Peyer's patch (tissue), 4 donors: ENCODE results near the gene USP6NL. TPM values are rescaled to one million over a fixed set of nuclear protein-coding genes. Genes with fewer than 3 reads are reported as not detected.
"Not testable (repeated sequence)": the region's sequence is repeated elsewhere in the genome, so short reads cannot be mapped to it uniquely, and the experiment has no call there.

ENCODE experiments used
- DNase-seq, 3 donors: peaks; one replicate each; pipeline ENCODE4 v3.0.0-alpha.2; 2017 to 2019
- H3K27ac ChIP-seq, 4 donors: fragments of 200-600 bp; sonication (generic); one replicate each; pipeline ENCODE4 v1.5.1; 2016 to 2019
- H3K27me3 ChIP-seq, 2 donors: fragments of 200-600 bp; sonication (generic); one replicate each; pipeline ENCODE4 v1.5.1; 2019
- H3K36me3 ChIP-seq, 3 donors: fragments of 200-600 bp; sonication (generic); one replicate each; pipeline ENCODE4 v1.5.1; 2016 to 2019
- H3K4me1 ChIP-seq, 4 donors: fragments of 200-600 bp; sonication (generic); one replicate each; pipeline ENCODE4 v1.5.1; 2016 to 2019
- H3K4me3 ChIP-seq, 4 donors: fragments of 200-600 bp; sonication (generic); 1 replicate in 3 of 4; 2 replicates in 1 of 4; pipeline ENCODE4 v1.5.1; 2016 to 2019; ENCODE audit warnings: mild to moderate bottlenecking in 1 of 4
- H3K9me3 ChIP-seq, 4 donors: fragments of 200-600 bp; sonication (generic); one replicate each; pipeline ENCODE4 v1.5.1; 2016 to 2019; ENCODE audit warnings: mild to moderate bottlenecking in 1 of 4
- POLR2A ChIP-seq, 2 donors: fragments of 450-650 bp; IDR thresholded peaks; one replicate each; pipeline ENCODE4 v1.5.1; 2017; ENCODE audit warnings: antibody characterized with exemption in 2 of 2, mild to moderate bottlenecking in 2 of 2, moderate library complexity in 2 of 2
- total RNA-seq, 4 donors: library from RNA; depleted of rRNA; stranded (reverse); fragments of >200 nt; gene quantifications; one replicate each; pipeline ENCODE4 v1.1.0, GENCODE V29; 2016
- TF ChIP-seq, protein P1 (sequence below), 6 experiments: fragments of 450-650 bp in 4 of 6; fragments of 200-600 bp in 2 of 6; sonication (generic) in 1 of 6; IDR thresholded peaks; one replicate each; pipeline ENCODE4 v1.5.1; 2017 to 2019; ENCODE audit warnings: antibody characterized with exemption in 6 of 6, mild to moderate bottlenecking in 3 of 6, moderate library complexity in 1 of 6

USP6NL gene
- total RNA-seq, 4 donors from 2014 or later = 15.0 to 52.8 (median 19.3) TPM

DNA sequence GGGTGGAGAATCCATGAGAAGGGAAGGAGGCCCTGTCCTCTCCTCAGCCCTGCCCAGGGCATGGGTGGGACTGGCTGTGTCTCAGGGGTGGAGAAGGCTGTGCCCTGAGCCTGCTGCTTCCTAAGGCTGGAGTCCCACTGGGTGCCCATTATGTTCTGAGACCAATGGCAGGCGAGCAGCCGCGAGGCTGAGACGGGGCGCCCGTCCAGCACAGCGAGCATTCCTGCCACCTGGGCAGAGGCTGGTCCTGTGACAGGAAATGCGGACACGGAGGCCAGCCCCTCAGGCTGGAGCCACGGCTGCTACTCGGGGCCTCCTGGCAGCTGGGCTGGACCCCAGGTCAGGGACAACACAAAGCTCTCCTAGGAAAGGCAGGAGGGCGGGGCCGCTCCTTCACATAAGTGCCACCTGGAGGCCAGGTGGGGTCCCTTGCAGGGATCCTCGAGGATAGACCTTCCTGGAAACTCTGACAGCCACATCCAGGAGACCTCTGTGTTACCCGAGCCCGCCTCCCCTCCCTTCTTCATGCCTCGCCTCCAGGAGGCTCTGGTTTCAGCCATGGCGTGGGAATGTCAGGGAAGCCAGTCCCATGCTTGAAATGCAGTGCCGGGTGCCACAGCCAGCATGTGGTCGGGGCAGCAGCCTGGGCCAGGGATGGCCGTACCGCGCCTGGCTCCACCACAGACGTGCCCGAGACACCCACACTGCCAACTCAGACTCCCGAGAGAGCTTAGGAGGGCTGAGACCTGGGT lies 173.9 kb downstream of the USP6NL start:
- Histone ChIP-seq H3K4me3 (no peak overlapping the region), H3K9me3 (no peaks in the 10 kb centered on the region), H3K4me1 (no peaks in the 10 kb centered on the region), H3K27me3 (no peaks in the 10 kb centered on the region), H3K36me3 (no peaks in the 10 kb centered on the region), H3K27ac (no peak overlapping the region)
- DNase-seq = no peak
- TF ChIP-seq, protein P1, sequence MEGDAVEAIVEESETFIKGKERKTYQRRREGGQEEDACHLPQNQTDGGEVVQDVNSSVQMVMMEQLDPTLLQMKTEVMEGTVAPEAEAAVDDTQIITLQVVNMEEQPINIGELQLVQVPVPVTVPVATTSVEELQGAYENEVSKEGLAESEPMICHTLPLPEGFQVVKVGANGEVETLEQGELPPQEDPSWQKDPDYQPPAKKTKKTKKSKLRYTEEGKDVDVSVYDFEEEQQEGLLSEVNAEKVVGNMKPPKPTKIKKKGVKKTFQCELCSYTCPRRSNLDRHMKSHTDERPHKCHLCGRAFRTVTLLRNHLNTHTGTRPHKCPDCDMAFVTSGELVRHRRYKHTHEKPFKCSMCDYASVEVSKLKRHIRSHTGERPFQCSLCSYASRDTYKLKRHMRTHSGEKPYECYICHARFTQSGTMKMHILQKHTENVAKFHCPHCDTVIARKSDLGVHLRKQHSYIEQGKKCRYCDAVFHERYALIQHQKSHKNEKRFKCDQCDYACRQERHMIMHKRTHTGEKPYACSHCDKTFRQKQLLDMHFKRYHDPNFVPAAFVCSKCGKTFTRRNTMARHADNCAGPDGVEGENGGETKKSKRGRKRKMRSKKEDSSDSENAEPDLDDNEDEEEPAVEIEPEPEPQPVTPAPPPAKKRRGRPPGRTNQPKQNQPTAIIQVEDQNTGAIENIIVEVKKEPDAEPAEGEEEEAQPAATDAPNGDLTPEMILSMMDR (IDR thresholded peaks at IDR 0.05) = no peak
- no peak for TF ChIP-seq POLR2A (IDR thresholded peaks at IDR 0.05)

DNA sequence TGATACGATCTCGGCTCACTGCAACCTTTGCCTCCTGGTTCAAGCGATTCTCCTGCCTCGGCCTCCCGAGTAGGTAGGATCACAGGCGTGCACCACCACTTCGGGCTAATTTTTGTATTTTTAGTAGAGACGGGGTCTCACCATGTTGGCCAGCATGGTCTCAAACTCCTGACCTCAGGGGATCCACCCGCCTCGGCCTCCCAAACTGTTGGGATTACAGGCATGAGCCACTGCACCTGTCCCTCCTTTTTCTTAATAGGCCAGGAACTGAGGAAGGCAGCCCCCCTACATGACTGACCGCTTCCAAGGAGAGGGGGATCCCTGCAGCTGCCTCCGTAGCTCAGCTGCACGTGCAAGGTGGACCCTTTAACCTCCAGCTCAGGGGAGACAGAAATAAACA lies 175.0 kb downstream of the USP6NL start:
- H3K27me3 ChIP-seq, H3K27ac ChIP-seq, H3K4me1 ChIP-seq, H3K4me3 ChIP-seq, DNase-seq, H3K9me3 ChIP-seq, H3K36me3 ChIP-seq: not testable (repeated sequence)

DNA sequence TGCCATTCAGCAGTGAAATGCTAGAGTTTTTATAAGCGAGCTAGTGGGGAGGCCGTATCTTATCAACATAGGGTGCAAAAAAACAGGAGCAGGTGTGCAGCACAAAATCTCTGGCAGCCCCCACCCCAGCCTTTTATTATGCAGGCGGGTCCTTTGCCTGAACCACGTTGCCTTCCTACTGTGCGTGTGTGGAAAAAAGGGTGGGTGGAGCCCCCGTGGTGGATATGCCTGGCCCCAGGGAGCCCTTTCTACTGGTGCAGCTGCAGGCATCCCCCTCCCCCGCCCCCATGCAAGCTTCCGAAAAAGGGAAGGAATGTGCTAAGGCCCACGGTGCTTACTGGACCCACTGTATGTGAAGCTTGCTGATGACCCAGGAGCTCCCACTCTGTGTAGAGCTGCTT lies 175.9 kb downstream of the USP6NL start:
- Histone ChIP-seq H3K27me3 (no peaks in the 10 kb centered on the region), H3K4me3 (no peak overlapping the region), H3K9me3 (no peaks in the 10 kb centered on the region), H3K36me3 (no peaks in the 10 kb centered on the region), H3K27ac (no peak overlapping the region), H3K4me1 (no peaks in the 10 kb centered on the region)
- DNase-seq = no peak
- TF ChIP-seq POLR2A (IDR thresholded peaks at IDR 0.05) = no peak
- TF ChIP-seq, protein P1 (IDR thresholded peaks at IDR 0.05) = no peak

DNA sequence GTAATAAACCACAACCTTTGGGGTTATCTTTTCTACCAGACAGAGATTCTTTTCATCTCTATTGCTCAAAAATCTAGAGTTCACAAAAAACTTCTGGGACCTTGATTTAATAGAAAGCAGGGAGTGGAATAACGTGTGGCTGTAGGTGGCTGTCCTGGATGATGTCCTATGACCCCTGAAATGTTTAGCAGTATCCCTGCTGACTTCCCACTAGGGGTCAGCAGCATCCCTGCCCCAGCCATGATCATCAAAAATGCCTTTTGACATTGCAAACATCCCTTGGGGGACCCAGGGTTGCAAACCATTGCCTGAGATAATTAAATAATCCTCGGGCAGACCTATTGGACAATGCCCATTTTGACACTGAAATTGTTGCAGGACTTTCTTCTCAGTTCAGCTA lies 177.1 kb downstream of the USP6NL start:
- Histone ChIP-seq H3K9me3 (no peaks in the 10 kb centered on the region), H3K27me3 (no peaks in the 10 kb centered on the region), H3K27ac (no peak overlapping the region), H3K4me3 (no peak overlapping the region), H3K36me3 (no peaks in the 10 kb centered on the region), H3K4me1 (no peaks in the 10 kb centered on the region)
- DNase-seq = no peak
- TF ChIP-seq, protein P1 (IDR thresholded peaks at IDR 0.05) = peak in 1 of 6 experiments; percentile 15
- TF ChIP-seq POLR2A (IDR thresholded peaks at IDR 0.05) = no peak

DNA sequence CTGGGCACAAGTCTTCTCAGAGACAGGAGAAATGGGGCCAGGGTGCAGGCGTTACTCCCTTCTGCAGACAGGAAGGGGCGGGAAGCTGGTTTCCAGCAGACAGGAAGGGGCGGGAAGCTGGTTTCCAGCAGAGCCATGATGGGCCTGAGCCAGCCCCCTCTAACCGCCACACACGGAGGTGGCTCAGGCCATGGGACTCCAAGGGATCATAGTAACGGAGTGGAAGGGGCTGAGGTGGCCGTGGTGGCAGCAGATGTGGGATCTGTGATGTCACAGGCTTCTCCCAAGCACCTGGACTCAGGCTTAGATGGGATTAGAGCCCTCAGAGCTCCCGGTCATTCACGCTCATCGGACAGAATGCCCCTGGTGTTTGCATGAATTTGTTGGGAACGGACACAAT lies 177.8 kb downstream of the USP6NL start:
- no peak for DNase-seq
- H3K4me1 ChIP-seq = no peaks in the 10 kb centered on the region
- no peak overlapping the region for H3K27ac ChIP-seq
- no peaks in the 10 kb centered on the region for H3K36me3 ChIP-seq
- H3K27me3 ChIP-seq = no peaks in the 10 kb centered on the region
- TF ChIP-seq POLR2A (IDR thresholded peaks at IDR 0.05) = no peak
- TF ChIP-seq, protein P1 (IDR thresholded peaks at IDR 0.05) = no peak
- no peaks in the 10 kb centered on the region for H3K9me3 ChIP-seq
- no peak overlapping the region for H3K4me3 ChIP-seq

DNA sequence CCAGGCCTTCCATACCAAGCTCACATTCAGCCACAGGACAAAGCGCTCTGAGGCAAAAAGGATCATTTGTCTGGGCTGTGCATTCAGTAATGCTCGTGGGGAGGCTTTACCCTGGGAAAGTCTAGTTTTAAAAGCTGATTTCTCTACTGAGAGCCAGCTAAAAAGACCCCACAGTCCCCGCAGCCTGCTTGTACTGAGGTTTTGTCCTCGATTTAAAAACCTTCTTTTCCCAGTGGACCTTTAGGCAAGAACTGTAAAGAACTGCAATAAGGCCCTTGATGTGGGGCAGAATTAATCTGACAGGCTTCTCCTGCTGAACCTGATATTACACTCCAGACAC lies 180.3 kb downstream of the USP6NL start:
- Histone ChIP-seq H3K9me3 (no peaks in the 10 kb centered on the region), H3K27ac (no peak overlapping the region), H3K27me3 (no peaks in the 10 kb centered on the region), H3K4me1 (no peaks in the 10 kb centered on the region), H3K36me3 (no peaks in the 10 kb centered on the region), H3K4me3 (no peak overlapping the region)
- TF ChIP-seq POLR2A (IDR thresholded peaks at IDR 0.05) = no peak
- TF ChIP-seq, protein P1 (IDR thresholded peaks at IDR 0.05) = no peak
- DNase-seq = no peak
